ENCODE data around the gene IKZF3.
"Not testable (repeated sequence)": the region's sequence is repeated elsewhere in the genome, so short reads cannot be mapped to it uniquely, and the experiment has no call there.

DNA sequence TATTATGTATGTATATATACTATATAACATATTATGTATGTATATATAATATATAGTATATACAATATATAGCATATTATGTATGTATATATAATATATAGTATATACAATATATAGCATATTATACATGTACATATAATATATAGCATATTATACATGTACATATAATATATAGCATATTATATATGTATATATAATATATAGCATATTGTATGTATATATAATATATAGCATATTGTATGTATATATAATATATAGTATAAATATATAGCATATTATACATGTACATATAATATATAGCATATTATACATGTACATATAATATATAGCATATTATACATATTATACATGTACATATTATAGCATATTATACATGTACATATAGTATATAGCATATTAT lies 13.9 kb downstream of the IKZF3 start:
- not testable (repeated sequence) for TF ChIP-seq POLR2A, POLR2AphosphoS5 (IDR thresholded peaks at IDR 0.05; ENCODE audit: low read depth, low read length)
